ENCODE measurements around the gene SGSM2.

The SGSM2 gene

DNA sequence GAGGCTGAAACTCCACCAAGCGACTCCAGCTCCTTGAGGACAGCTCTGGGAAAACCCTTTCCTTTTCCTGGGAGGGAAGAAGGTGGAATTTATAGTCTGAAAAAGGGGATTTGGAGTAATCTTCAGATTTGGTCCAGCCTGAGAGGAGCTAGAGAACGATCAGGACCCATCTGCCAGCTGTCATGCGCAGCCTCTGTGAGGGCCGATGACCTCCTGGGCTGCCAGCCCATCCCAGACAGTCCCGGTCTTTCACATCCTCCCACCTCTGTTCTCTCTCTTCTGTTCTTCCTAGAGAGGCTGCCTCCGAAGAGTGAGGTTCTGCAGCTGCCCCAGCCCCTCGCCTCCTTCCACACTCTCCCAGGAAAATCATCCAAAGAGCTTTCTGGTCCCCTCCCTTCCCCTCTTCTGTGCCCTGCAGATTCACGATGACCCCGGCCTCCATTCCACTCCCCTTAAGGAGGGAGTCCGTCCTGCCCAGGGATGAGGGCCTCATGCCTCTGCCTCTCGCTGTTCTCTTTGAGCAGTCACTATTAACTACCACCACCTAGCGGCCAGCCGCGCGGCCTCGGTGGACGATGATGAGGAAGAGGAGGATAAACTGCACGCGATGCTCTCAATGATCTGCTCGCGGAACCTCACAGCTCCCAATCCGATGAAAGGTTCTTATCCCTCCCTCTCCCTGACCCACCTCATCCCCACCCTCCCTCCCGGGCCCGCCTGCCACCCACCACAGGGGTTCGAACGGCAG is 29.6 kb downstream of the SGSM2 start:
- peak in 3 of 51 donors; percentile 4 to 20 (median 13) for DNase-seq

DNA sequence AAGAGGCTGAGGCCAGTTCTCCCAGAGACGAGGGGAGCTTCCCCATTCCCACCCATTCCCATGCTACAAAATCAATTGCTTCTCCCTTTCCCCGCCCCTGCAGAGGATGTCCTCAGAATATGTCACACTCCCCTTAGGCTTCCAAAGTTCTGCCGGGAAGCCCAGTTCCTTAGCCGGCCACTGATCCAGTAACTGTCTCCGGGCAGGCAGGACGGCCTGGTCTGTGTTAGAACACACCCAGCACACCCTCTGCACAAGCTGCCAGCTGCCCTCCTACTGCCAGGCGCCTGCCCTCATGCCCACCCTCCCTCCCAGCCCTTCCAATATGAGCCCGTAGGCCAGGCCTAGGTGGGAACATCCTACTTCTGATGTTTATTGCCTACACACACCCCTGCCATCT is 31.1 kb downstream of the SGSM2 start:
- no peak for DNase-seq

DNA sequence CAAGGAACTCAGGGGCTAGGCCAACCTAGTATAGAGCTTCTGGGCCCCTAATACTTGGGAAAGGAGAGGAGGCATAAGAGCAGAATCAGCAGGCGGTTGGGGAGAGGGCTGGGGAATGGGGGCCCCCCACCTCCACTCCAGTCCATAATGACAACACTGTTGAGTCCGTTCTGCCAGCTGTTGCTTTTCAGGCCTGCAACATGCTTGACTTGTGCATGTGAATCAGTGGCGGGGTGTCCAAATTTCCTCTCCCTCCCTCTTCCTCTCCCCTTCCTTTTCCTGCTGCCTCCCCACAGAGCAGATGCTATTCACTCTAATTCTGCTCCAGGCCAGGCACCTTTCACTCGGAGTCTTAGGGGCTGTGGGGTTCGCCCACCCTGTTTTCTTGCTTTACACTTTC is 31.7 kb downstream of the SGSM2 start:
- DNase-seq: no peak

DNA sequence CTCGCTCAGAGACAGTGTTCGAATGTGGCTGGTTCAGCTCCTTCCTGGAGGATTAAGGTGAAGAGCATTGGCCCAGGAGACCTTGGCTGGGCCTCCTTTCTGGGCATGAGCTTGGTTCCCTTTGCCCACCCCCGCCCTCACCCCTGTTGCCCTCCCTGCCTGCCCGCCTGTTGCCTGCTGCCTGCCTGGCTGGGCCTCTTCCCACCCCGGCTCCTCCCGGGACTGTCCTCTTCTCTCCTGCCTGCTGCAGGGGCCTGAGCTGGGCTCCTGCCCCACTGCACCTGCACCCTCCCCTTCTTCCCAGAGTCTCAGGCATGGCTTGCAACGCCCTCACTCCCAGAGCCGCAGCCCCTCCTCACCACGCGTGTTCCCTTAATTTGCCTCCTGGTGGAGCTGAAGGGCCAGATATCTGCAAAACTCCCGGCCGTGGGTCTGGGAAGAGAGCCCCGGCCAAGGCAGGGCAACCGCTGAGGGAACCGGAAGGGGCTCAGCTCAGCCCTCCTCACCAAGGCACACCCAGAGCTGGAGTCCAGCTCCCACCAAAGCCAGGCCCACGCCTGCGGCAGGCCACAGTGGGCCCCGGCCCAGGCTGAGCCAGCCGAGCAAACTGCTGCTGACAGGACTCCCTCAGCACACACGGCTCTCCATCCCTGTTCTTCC is 32.4 kb downstream of the SGSM2 start:
- no peak for DNase-seq

DNA sequence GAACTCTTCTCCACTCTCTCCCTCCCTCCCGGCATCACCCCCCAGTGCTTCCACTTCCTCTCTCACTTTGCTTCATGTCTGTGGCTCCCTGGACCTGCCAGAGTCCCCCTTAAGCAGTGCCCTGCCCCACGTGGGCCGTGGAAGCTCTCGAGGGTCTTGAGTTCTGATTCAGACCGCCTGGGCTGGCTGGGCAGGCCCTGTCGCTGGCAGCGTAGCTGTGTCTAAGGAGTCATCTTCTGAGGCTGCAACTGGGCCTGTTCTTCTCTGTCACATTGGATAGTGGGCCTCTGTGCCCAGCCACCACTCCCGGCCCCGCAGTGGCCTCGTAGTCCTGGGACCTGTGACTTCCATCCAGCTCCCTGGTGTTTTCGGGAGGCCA is 32.9 kb downstream of the SGSM2 start:
- no peak for DNase-seq

DNA sequence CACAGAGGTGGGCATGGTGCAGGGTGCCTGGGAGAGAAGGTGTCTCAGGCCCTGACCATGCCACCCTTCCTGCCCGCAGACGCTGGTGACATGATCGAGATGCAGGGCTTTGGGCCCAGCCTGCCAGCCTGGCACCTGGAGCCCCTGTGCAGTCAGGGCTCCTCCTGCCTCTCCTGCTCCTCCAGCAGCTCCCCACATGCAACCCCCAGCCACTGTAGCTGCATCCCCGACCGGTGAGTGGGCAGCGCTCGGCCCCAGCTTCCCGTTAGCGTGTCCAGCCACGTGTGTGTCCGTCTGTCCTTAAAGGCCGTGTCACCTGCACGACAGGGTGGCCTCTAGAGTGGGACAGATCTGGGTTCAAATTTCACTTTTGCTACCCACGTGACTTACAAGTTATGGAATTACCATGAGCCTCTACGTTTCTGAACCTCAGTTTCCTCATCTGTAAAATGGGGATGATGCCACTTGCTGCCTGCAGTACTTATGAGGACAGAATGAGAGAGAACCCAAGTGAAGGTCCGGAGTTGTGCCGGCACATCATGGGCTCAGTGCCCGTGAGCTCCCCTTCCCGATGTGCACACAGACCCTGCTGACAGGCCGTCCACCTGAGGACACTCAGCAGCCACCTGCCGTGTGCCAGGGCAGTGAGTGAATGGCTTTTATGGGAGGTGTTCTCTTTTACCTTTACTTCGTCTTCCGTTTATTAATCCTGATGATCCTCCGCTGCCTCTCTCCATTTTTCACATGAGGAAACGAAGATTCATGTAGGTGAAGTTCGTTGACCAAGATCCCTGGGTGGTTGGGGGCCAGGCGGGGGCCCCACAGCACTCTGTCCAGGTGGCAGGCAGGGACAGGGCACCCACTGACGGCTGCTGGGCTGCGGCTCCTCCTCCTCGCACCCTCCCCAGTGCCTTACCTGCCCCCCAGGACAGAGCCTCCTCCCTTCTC is 34.2 kb downstream of the SGSM2 start:
- DNase-seq: no peak

DNA sequence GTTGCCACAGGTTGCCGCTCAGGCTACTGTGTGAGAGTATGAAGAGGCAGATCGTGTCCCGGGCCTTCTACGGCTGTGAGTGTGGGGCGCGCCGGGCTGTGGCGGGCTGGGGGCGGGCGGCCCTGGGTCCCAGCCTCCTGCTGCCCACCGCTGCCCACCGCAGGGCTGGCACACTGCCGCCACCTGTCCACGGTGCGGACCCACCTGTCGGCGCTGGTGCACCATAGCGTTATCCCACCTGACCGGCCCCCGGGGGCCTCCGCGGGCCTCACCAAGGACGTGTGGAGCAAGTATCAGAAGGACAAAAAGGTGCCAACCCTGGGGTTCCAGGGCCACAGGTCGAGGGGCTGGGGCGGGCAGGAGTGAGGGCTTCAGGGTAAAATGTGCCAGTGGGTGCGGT is 34.9 kb downstream of the SGSM2 start:
- no peak for DNase-seq

DNA sequence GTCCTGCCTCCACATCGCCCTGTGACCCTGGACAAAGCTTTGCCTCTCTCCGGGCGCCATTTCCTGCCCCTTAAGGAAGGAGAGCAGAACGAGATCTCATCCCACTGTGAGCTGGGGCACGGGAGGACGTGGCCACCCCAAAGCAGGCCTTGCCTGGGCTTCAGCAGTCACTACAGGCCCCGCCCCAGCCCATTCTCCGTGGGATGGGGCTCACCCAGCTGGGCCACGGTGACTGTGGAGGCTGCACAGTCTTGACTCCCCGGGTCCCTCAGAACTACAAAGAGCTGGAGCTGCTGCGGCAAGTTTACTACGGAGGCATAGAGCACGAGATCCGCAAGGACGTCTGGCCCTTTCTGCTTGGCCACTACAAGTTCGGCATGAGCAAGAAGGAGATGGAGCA is 35.4 kb downstream of the SGSM2 start:
- no peak for DNase-seq

DNA sequence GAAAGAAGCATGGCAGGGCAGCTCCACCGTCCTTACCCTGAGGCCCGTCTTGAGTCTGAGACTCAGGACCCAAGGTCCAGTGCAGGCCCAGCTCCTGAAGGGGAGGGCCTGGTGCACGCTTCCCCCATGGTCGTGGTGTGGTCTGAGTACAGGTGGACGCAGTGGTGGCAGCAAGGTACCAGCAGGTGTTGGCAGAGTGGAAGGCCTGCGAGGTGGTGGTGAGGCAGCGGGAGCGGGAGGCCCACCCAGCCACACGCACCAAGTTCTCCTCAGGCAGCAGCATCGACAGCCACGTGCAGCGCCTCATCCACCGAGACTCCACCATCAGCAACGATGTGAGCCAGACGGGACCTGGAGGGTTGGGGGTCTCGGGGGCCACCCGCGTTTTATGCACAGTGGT is 35.9 kb downstream of the SGSM2 start:
- no peak for DNase-seq

DNA sequence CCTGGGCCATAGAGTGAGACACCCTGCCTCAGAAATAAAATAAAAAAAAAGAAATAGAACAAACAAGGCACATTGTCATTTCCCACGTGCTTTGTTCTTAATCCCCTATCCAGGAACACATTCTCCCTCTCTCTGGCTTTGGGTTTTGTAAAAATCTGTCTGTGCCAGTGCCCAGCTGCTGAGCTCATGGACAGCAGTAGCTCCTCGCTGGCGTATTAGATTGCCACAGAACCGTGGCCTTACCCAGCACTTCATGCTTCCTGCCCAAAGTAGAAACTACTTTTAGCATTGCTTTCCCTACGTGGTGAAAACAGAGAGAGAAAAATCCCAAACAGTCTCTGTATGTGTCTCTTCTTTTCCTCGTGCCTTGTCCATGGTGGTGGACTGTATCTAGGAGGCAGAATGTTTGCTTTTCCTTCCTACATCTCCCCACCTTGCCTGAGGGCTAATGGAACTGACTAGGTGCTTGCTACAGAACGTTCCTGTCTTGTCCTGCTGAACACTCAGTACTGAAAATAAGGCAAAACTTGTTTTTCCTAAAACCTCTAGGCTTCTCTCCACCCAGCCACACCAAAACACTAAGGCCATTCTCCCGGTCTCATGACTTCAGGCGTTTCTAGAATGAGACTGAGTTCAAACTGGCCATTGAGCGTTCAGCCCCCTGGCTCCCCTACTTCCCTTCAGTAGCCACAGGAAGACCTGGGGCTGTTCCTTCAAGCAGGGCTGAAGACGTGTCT is 37.4 kb downstream of the SGSM2 start:
- no peak for DNase-seq

DNA sequence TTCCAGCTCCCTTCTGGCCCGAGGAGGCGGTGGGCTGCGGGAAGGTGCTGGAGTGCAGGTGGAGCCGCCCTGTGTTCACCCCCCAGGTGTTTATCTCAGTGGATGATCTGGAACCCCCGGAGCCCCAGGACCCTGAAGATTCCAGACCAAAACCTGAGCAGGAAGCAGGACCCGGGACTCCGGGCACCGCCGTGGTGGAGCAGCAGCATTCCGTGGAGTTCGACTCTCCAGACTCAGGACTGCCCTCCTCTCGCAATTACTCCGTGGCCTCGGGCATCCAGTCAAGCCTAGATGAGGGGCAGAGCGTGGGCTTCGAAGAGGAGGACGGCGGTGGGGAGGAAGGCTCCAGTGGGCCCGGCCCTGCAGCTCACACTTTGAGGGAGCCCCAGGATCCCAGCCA is 38.1 kb downstream of the SGSM2 start:
- no peak for DNase-seq

DNA sequence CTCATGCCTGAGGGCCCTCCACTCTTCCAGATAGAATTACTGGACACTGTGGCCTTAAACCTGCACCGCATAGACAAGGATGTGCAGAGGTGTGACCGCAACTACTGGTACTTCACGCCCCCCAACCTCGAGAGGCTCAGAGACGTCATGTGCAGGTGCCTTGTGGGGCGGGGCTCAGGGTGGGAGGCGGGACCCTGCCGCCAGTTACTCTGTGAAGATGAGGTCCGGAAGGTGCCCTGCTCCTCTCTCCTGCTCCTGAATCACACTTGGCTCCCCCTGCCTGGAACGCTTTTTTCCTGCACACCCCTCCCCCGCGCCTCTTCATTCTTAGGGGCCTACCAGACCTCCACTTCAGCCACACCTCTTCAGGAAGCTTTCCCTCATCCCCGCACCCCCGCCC is 38.8 kb downstream of the SGSM2 start:
- DNase-seq: no peak

DNA sequence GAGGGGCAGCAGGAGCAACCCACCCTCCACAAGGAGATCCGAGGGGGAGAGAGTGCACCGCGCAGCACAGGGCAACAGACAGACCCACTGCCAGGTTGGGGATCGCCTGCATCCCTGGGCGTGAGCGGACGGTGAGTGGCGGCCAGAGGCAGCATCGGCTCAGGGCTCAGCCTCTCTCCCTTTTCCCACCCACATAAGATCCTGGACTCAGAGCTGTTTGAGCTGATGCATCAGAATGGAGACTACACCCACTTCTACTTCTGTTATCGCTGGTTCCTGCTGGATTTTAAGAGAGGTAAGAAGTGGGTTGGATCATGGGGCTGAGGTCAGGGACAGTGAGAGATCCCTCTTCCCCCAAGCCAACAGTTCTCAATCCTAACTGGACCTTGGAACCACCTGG is 40.4 kb downstream of the SGSM2 start:
- DNase-seq: peak in 1 of 51 donors; percentile 40

DNA sequence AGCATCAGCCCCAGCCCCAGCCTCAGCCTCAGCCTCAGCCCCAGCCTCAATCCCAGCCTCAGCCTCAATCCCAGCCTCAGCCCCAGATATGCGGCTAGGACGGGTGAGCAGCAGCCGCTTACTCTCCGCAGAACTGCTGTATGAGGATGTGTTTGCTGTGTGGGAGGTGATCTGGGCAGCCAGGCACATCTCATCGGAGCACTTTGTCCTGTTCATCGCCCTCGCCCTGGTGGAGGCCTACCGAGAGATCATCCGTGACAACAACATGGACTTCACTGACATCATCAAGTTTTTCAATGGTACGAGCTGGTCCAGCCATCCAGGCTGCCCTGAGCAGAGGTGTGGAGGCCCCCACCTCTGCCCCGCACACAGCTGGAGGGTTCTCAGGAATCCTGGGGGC is 41.6 kb downstream of the SGSM2 start:
- DNase-seq: peak in 1 of 51 donors; percentile 36

DNA sequence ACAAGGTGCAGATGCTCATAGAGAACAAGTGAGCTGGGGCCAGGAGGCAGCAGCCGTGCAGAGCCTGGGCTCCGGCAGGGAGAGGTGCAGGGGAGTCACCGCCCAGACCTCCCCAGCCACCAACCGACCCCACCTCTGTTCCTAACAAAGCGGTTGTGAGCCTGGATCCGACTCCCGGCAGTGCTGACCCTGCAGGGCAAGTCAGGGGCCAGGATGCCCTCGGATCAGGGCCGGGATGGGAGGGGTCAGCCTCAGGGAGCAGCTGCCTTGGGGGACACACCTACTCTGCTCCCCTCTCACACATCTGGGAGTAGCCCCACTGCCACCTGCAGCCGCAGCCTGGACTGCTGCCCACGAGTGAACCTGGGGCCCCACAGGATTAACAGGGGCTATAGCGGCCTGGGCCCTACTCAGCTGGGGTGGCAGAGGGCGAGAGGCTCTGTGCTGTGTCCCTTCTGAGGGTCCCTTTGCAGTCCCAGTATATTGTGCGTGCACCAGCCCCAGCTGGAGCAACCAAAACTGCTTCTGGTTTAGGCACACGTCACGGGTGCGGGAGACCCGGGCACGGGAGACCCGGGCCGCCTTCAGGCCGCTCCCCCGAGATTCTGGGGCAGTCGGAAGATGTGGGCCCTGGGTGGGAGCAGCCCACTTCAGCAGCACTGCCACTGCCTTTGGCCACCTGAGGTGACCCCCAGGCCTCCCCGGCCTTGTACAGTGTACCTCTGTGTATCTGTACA is 42.4 kb downstream of the SGSM2 start:
- no peak for DNase-seq

DNA sequence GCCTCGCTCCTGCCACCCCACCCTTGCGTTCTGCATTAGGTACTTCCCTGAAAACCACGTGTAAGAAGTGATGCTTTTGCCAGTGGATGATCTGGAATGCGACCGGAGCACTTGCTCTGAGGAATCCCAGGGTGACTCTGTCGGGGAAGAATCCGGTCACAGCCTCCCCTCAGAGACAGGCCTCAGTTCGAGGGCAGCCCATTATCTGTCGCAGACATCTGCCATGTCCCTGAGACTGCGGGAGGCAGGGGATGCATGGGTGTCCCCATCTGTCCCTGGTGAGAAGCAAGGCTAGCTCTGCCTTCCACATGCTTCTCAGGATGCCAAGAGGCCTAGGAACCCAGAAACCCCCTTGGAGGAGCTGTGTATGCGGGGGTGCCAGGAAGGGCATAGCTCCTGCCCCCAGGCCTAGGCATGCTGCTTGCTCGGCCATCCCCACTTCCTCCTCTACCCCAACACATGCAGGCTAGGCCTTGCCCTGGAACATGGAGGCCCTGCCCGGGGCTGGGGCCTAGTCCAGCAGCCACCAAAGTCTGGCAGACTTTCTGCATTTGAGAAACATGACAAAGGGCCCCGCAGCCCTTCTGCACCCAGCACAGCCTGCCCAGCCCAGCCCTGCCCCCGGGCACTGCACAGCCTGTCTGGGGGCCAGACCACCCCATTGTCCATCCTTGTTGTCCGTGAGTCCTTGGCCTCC is 43.1 kb downstream of the SGSM2 start:
- peak in 1 of 51 donors; percentile 7 for DNase-seq

DNA sequence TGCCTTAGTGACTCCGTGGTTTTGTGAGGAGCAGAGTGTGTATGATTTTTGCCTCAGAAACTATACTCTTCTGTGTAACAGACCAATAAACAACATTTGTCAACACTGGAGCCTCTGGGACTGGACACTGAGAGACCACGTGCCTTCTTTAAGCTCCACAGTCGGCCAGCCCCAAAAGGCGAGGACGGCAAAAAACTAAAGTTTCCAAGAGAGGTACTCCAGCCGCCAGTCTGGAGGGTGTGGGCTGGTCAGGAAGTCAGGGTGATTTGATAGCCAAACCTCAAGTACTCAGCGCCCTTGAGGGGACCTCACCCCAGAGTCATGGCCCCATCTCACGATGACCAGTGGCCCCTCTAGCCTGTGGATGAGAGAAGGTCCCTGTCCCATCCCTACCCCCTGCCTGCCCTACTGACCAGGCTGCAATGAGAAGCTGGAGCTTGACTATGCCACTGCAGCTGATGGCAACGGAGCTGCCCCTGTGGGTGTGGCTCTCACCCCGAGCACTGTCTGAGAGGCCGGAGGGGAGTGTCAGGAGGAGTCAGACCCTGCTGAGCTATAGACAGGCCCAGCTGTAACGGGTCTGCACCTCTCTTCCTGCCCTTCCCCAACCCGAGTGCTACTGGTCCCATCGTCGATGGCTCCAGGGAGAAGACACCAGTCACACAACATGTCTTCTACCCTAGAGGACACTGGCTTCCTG is 43.8 kb downstream of the SGSM2 start:
- DNase-seq: no peak

DNA sequence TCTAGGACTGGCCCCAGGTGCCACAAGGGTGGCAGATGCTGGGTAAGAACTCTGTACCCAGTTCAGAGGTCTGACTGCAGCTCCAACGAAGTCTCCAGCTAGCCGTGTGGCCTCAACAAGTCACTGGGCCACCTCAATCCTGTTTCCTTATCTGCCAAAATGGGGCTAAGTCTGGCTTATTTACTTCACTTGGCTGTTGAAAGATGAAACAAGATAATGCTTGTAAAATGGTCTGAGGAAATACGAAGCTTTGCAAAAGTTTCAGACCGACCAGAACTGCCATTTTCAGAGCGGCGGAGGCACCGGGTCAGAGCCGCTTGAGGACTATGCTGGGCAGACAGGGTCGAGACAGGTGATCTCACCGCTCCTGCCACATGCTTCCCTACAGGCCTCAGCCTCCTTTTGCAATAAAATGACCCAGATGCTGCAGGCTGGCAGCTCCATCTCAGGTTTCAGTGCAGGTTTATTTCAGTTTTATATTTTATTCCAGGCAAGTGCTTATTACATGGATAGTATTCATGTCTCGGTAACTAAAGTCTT is 46.4 kb downstream of the SGSM2 start:
- no peak for DNase-seq

DNA sequence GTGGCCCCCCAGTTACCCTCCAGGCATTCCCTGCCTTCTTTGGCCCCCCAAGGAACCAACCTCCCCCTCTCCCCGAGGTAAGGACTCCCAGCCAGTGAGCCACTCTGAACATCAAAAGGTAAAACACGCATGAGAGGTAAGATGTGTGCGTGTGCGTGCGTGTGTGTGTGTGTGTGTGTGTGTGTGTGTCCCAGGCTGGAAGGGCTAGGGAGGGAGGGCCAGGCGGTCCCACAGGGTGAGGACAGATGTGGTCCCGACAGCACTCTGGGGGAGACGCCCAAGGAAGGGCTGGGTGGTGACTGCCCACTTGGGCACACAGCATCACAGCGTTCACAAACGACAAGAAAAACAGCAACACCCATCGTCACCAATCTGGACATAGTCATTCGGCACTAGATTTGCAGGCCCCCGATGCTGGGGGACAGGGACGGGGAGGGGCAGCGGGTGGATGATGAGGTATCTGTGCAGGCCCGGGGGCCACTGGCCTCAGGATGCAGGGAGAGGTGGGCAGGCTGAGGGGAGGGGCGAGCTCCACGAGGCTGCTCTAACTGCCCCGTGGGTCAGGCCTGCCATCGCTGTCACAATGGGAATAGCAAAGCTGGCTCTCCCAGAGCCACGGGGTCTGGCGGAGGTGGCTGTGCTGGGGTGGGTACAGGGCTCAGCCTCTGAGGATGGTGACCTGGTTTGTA is 47.3 kb downstream of the SGSM2 start:
- DNase-seq: no peak
